HepG2 (cell line): ENCODE results near the gene NARS2. TPM values are rescaled to one million over a fixed set of nuclear protein-coding genes. Genes with fewer than 3 reads are reported as not detected.
A peak's percentile ranks its signal among the peaks of the same experiment; 100 is the strongest.

Experiments used
- CHD4 ChIP-seq: fragments of 200-600 bp; sonication (generic); IDR thresholded peaks from 2 replicates; pipeline ENCODE4 v1.7.0; 2017; ENCODE audit warnings: mild to moderate bottlenecking, low read length, borderline replicate concordance
- ERF ChIP-seq: IDR thresholded peaks from 2 replicates; pipeline ENCODE4 v1.6.1; 2018; ENCODE audit warnings: missing biosample characterization, missing genetic modification reagents
- FOXA3 ChIP-seq: IDR thresholded peaks from 2 replicates; pipeline ENCODE4 v1.6.1; 2016; ENCODE audit warnings: missing genetic modification reagents, missing compliant biosample characterization
- FOXM1 ChIP-seq: sonication (generic); formaldehyde crosslinking; IDR thresholded peaks from 2 replicates; pipeline ENCODE4 v1.5.0; 2020; ENCODE audit warnings: missing genetic modification reagents
- GATAD2A ChIP-seq: IDR thresholded peaks from 2 replicates; pipeline ENCODE4 v1.6.1; 2016
- KAT8 ChIP-seq: IDR thresholded peaks from 2 replicates; pipeline ENCODE4 v1.6.1; 2016; ENCODE audit warnings: missing genetic modification reagents, missing compliant biosample characterization
- MXI1 ChIP-seq: IDR thresholded peaks from 3 replicates; pipeline ENCODE4 v1.6.1; 2012; ENCODE audit warnings: low read depth, low read length, inconsistent platforms, borderline replicate concordance
- NFIB ChIP-seq: sonication (generic); formaldehyde crosslinking; IDR thresholded peaks from 2 replicates; pipeline ENCODE4 v1.9.0; 2021; ENCODE audit warnings: missing genetic modification reagents, mild to moderate bottlenecking, borderline replicate concordance
- ZNF232 ChIP-seq: sonication (generic); formaldehyde crosslinking; IDR thresholded peaks from 2 replicates; pipeline ENCODE4 v1.4.0; 2020; ENCODE audit warnings: missing genetic modification reagents, borderline replicate concordance
- ZNF501 ChIP-seq: sonication (generic); formaldehyde crosslinking; IDR thresholded peaks from 2 replicates; pipeline ENCODE4 v1.5.1; 2020; ENCODE audit warnings: mild to moderate bottlenecking, moderate library complexity, missing genetic modification reagents
- ZNF557 ChIP-seq: sonication (generic); formaldehyde crosslinking; IDR thresholded peaks from 2 replicates; pipeline ENCODE4 v1.4.0; 2020; ENCODE audit warnings: missing genetic modification reagents
- ZNF678 ChIP-seq: sonication (generic); formaldehyde crosslinking; IDR thresholded peaks from 2 replicates; pipeline ENCODE4 v1.4.0; 2020; ENCODE audit warnings: mild to moderate bottlenecking, missing genetic modification reagents
- ZNF772 ChIP-seq: sonication (generic); formaldehyde crosslinking; IDR thresholded peaks from 2 replicates; pipeline ENCODE4 v1.5.0; 2020; ENCODE audit warnings: mild to moderate bottlenecking, missing genetic modification reagents
- polyA plus RNA-seq, 8 experiments: library from polyadenylated mRNA; depleted of rRNA in 3 of 8; stranded (reverse) in 7 of 8; unstranded in 1 of 8; fragments of >200 nt; fragmentation: Illumina TruSeq in 4 of 8; extraction: Trizol in 4 of 8; gene quantifications; 2 replicates each; pipeline versions ENCODE4 v1.2.1 to v1.2.3, GENCODE V29; 2011 to 2016; ENCODE audit warnings: low read depth in 4 of 8, missing spikeins in 1 of 8, mixed read lengths in 1 of 8; ENCODE audit not compliant: insufficient read depth in 1 of 8
- total RNA-seq, 5 experiments: library from RNA; depleted of rRNA; stranded (reverse); fragments of >200 nt; fragmentation: Illumina TruSeq; extraction: Trizol; gene quantifications; 2 replicates each; pipeline ENCODE4 v1.2.3, GENCODE V29; 2016; ENCODE audit warnings: low read depth in 1 of 5
- TF ChIP-seq, protein P1 (sequence below): sonication (generic); formaldehyde crosslinking; IDR thresholded peaks from 2 replicates; pipeline ENCODE4 v1.4.0; 2020; ENCODE audit warnings: missing genetic modification reagents, borderline replicate concordance
- TF ChIP-seq, protein P2 (sequence below): sonication (generic); formaldehyde crosslinking; IDR thresholded peaks from 2 replicates; pipeline ENCODE4 v1.4.0; 2020; ENCODE audit warnings: low read depth, mild to moderate bottlenecking, missing genetic modification reagents
- TF ChIP-seq, protein P3 (sequence below): sonication (generic); formaldehyde crosslinking; IDR thresholded peaks from 2 replicates; pipeline ENCODE4 v1.4.0; 2020; ENCODE audit warnings: missing genetic modification reagents
- TF ChIP-seq, protein P4 (sequence below): sonication (generic); formaldehyde crosslinking; IDR thresholded peaks from 2 replicates; pipeline ENCODE4 v1.4.0; 2020; ENCODE audit warnings: missing genetic modification reagents
- TF ChIP-seq, protein P5 (sequence below): sonication (generic); formaldehyde crosslinking; IDR thresholded peaks from 2 replicates; pipeline ENCODE4 v1.5.0; 2020; ENCODE audit warnings: missing genetic modification reagents, mild to moderate bottlenecking, borderline replicate concordance

Gene NARS2
- total and polyA plus RNA-seq, 2 of the 13 experiments (the other 11 are each of a cell fraction or from before 2014, with no cell fraction given) = 45.9 to 65.0 TPM

DNA sequence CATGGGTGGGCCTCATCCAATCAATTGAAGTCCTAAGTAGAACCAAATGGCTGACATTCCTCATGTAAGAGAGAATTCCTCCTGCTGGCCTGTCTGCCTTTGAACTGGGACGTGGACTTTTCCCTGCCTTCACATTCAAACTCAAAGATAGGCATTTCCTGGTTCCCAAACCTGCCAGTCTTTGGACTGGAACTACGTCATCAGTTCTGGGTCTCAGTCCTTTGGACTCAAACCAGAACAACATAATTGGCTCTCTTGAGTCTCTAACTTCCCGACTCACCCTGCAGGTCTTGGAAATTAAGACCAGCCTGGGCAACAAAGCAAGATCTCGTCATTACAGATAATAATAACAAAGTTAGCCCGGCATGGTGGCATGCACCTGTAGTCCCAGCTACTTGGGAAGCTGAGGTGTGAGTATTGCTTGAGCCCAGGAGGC is 38.7 kb upstream of the NARS2 start (continued):
- peak; percentile 69; the same call in 1 of the 2 replicates for TF ChIP-seq ZNF501 (CRISPR knock-in tag)
- TF ChIP-seq, protein P1, sequence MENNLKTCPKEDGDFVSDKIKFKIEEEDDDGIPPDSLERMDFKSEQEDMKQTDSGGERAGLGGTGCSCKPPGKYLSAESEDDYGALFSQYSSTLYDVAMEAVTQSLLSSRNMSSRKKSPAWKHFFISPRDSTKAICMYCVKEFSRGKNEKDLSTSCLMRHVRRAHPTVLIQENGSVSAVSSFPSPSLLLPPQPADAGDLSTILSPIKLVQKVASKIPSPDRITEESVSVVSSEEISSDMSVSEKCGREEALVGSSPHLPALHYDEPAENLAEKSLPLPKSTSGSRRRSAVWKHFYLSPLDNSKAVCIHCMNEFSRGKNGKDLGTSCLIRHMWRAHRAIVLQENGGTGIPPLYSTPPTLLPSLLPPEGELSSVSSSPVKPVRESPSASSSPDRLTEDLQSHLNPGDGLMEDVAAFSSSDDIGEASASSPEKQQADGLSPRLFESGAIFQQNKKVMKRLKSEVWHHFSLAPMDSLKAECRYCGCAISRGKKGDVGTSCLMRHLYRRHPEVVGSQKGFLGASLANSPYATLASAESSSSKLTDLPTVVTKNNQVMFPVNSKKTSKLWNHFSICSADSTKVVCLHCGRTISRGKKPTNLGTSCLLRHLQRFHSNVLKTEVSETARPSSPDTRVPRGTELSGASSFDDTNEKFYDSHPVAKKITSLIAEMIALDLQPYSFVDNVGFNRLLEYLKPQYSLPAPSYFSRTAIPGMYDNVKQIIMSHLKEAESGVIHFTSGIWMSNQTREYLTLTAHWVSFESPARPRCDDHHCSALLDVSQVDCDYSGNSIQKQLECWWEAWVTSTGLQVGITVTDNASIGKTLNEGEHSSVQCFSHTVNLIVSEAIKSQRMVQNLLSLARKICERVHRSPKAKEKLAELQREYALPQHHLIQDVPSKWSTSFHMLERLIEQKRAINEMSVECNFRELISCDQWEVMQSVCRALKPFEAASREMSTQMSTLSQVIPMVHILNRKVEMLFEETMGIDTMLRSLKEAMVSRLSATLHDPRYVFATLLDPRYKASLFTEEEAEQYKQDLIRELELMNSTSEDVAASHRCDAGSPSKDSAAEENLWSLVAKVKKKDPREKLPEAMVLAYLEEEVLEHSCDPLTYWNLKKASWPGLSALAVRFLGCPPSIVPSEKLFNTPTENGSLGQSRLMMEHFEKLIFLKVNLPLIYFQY (CRISPR knock-in tag) = peak; percentile 95
- TF ChIP-seq MXI1 = no peak
- 0 out of 2 replicates have a peak, but pooled peaks have one; percentile 56 for TF ChIP-seq GATAD2A (CRISPR knock-in tag)
- TF ChIP-seq KAT8 (CRISPR knock-in tag) = peak; percentile 68
- TF ChIP-seq, protein P2, sequence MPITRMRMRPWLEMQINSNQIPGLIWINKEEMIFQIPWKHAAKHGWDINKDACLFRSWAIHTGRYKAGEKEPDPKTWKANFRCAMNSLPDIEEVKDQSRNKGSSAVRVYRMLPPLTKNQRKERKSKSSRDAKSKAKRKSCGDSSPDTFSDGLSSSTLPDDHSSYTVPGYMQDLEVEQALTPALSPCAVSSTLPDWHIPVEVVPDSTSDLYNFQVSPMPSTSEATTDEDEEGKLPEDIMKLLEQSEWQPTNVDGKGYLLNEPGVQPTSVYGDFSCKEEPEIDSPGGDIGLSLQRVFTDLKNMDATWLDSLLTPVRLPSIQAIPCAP = no peak
- no peak for TF ChIP-seq CHD4
- TF ChIP-seq ZNF232 = 0 out of 2 replicates have a peak, but pooled peaks have one; percentile 14
- TF ChIP-seq, protein P3, sequence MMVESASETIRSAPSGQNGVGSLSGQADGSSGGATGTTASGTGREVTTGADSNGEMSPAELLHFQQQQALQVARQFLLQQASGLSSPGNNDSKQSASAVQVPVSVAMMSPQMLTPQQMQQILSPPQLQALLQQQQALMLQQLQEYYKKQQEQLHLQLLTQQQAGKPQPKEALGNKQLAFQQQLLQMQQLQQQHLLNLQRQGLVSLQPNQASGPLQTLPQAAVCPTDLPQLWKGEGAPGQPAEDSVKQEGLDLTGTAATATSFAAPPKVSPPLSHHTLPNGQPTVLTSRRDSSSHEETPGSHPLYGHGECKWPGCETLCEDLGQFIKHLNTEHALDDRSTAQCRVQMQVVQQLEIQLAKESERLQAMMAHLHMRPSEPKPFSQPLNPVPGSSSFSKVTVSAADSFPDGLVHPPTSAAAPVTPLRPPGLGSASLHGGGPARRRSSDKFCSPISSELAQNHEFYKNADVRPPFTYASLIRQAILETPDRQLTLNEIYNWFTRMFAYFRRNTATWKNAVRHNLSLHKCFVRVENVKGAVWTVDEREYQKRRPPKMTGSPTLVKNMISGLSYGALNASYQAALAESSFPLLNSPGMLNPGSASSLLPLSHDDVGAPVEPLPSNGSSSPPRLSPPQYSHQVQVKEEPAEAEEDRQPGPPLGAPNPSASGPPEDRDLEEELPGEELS (CRISPR knock-in tag) = peak; percentile 75
- TF ChIP-seq, protein P4, sequence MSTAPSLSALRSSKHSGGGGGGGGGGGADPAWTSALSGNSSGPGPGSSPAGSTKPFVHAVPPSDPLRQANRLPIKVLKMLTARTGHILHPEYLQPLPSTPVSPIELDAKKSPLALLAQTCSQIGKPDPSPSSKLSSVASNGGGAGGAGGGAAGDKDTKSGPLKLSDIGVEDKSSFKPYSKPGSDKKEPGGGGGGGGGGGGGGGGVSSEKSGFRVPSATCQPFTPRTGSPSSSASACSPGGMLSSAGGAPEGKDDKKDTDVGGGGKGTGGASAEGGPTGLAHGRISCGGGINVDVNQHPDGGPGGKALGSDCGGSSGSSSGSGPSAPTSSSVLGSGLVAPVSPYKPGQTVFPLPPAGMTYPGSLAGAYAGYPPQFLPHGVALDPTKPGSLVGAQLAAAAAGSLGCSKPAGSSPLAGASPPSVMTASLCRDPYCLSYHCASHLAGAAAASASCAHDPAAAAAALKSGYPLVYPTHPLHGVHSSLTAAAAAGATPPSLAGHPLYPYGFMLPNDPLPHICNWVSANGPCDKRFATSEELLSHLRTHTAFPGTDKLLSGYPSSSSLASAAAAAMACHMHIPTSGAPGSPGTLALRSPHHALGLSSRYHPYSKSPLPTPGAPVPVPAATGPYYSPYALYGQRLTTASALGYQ (CRISPR knock-in tag) = peak; percentile 55; the same call in 1 of the 2 replicates
- no peak for TF ChIP-seq NFIB
- no peak for TF ChIP-seq ZNF557 (CRISPR knock-in tag)
- TF ChIP-seq FOXM1 (CRISPR knock-in tag) = no peak
- TF ChIP-seq ERF (CRISPR knock-in tag) = peak; percentile 60
- peak; percentile 72 for TF ChIP-seq ZNF772 (CRISPR knock-in tag)
- peak; percentile 78 for TF ChIP-seq FOXA3 (CRISPR knock-in tag)
- no peak for TF ChIP-seq ZNF678 (CRISPR knock-in tag)
- TF ChIP-seq, protein P5, sequence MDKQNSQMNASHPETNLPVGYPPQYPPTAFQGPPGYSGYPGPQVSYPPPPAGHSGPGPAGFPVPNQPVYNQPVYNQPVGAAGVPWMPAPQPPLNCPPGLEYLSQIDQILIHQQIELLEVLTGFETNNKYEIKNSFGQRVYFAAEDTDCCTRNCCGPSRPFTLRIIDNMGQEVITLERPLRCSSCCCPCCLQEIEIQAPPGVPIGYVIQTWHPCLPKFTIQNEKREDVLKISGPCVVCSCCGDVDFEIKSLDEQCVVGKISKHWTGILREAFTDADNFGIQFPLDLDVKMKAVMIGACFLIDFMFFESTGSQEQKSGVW = no peak
